Prostate gland (tissue), 2 donors: ENCODE results near the gene CCDC122. TPM values are rescaled to one million over a fixed set of nuclear protein-coding genes. Genes with fewer than 3 reads are reported as not detected.

Experiments
- DNase-seq: peaks from one replicate; pipeline ENCODE4 v3.0.0-alpha.2; 2019; ENCODE audit warnings: low spot score
- H3K27ac ChIP-seq, 2 donors: fragments of 200-600 bp; sonication (generic); 2 replicates each; pipeline ENCODE4 v1.5.1; 2017 to 2019
- H3K27me3 ChIP-seq: fragments of 200-600 bp; sonication (generic); replicated peaks from 2 replicates; pipeline ENCODE4 v1.5.1; 2019; ENCODE audit not compliant: insufficient read depth
- H3K36me3 ChIP-seq, 2 donors: fragments of 200-600 bp; sonication (generic); 1 replicate in 1 of 2; 2 replicates in 1 of 2; pipeline versions ENCODE4 v1.5.1 to v1.8.1; 2017 to 2019
- H3K4me1 ChIP-seq: fragments of 200-600 bp; sonication (generic); replicated peaks from 2 replicates; pipeline ENCODE4 v1.5.1; 2019
- H3K4me3 ChIP-seq, 2 donors: fragments of 200-600 bp; sonication (generic); 2 replicates each; pipeline ENCODE4 v1.5.1; 2017 to 2019
- H3K9me3 ChIP-seq: fragments of 200-600 bp; sonication (generic); 2 replicates; pipeline ENCODE4 v1.5.1; 2017
- POLR2A ChIP-seq: fragments of 450-650 bp; IDR thresholded peaks from one replicate; pipeline ENCODE4 v1.6.1; 2016; ENCODE audit warnings: antibody characterized with exemption, mild to moderate bottlenecking
- POLR2AphosphoS5 ChIP-seq: sonication (generic); formaldehyde crosslinking; IDR thresholded peaks from one replicate; pipeline ENCODE4 v1.6.1; 2017; ENCODE audit warnings: antibody characterized with exemption
- WGBS: methylation state at CpG from one replicate; pipeline ENCODE4 v1.1.5; 2018; 5-methylcytosine and 5-hydroxymethylcytosine counted together
- intact Hi-C: fragments of 100-400 bp; cut with DNase I; formaldehyde crosslinking; loops from one replicate; pipeline ENCODE4 v1.14.2; 2022
- total RNA-seq, 2 donors: library from RNA; depleted of rRNA; stranded (reverse); fragments of >200 nt; gene quantifications; one replicate each; pipeline ENCODE4 v1.1.0, GENCODE V29; 2016
- TF ChIP-seq, protein P1 (sequence below), 4 experiments: fragments of 200-600 bp in 2 of 4; fragments of 450-650 bp in 2 of 4; sonication (generic) in 2 of 4; IDR thresholded peaks; 1 replicate in 3 of 4; 2 replicates in 1 of 4; pipeline ENCODE4 v1.5.1; 2016 to 2019; ENCODE audit warnings: antibody characterized with exemption in 4 of 4, mild to moderate bottlenecking in 2 of 4, moderate library complexity in 2 of 4

The CCDC122 gene
- total RNA-seq, 2 donors from 2014 or later = 13.8 to 14.1 TPM

DNA sequence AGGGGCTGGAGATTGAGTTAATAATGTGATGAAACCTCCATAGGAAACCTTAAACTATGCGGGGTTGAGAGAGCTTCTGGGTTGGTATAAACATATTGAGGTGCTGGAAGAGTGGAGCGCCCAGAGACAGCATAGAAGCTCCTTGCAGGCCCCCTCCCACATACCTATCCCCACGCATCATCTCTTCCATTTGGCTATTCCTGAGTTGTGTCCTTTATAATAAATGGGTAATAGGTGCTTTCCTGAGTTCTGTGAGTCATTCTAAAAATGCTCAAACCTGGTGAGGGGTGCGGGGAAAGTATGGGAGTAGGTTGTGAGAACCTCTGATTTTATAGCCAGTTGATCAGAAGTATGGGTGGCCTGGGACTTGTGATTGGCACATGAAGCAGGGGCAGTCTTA lies 14.6 kb downstream of the CCDC122 start:
- intact Hi-C loops = no loop called here
- 97% methylated on average over 4 of the region's 4 CpGs for WGBS
- H3K4me3 ChIP-seq = no peak overlapping the region
- H3K27ac ChIP-seq = no peak overlapping the region
- H3K9me3 ChIP-seq = no peaks in the 10 kb centered on the region
- TF ChIP-seq POLR2A = no peak
- no peak for TF ChIP-seq POLR2AphosphoS5
- no peaks in the 10 kb centered on the region for H3K36me3 ChIP-seq
- DNase-seq = no peak
- no peaks in the 10 kb centered on the region for H3K4me1 ChIP-seq
- no peaks in the 10 kb centered on the region for H3K27me3 ChIP-seq

DNA sequence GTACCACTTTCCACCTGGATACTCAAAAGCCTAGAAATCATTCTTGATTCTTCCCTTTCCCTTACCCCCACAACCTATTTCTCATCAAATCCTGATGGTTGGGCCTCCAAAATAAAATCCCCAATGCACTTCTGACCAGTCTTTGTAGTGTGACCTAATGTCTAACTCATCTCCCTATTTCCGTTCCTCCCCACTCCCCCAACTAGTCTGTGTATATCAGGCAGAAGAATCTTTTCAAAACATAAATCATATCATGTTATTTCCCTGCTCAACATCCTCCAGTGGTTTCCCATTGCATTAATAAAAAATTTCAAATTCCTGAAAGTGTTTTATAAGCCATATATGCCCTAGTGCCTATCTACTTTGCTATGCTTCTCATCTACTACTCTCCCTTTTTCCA lies 17.7 kb downstream of the CCDC122 start:
- intact Hi-C loops = no loop called here
- Histone ChIP-seq H3K4me3 (no peak overlapping the region), H3K36me3 (no peaks in the 10 kb centered on the region), H3K4me1 (no peaks in the 10 kb centered on the region), H3K27ac (no peak overlapping the region), H3K27me3 (no peaks in the 10 kb centered on the region), H3K9me3 (no peaks in the 10 kb centered on the region)
- WGBS = 89% methylated on average over 1 of the region's 1 CpG
- TF ChIP-seq POLR2A = no peak
- TF ChIP-seq POLR2AphosphoS5 = no peak
- TF ChIP-seq, protein P1, sequence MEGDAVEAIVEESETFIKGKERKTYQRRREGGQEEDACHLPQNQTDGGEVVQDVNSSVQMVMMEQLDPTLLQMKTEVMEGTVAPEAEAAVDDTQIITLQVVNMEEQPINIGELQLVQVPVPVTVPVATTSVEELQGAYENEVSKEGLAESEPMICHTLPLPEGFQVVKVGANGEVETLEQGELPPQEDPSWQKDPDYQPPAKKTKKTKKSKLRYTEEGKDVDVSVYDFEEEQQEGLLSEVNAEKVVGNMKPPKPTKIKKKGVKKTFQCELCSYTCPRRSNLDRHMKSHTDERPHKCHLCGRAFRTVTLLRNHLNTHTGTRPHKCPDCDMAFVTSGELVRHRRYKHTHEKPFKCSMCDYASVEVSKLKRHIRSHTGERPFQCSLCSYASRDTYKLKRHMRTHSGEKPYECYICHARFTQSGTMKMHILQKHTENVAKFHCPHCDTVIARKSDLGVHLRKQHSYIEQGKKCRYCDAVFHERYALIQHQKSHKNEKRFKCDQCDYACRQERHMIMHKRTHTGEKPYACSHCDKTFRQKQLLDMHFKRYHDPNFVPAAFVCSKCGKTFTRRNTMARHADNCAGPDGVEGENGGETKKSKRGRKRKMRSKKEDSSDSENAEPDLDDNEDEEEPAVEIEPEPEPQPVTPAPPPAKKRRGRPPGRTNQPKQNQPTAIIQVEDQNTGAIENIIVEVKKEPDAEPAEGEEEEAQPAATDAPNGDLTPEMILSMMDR (IDR thresholded peaks at IDR 0.05) = no peak
- no peak for DNase-seq

DNA sequence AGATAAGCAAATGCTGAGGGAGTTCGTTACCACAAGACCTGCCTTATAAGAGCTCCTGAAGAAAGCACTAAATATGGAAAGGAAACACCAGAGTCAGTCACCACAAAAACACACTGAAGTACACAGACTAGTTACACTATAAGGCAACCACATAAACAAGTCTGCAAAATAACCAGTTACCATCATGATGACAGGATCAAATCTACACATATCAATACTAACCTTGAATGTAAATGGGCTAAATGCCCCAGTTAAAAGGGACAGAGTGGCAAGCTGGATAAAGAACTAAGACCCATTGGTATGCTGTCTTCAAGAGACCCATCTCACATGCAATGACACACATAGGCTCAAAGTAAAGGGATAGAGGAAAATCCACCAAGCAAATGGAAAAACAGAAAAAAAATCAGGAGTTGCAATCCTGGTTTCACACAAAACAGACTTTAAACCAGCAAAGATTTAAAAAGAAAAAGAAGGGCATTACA lies 26.6 kb downstream of the CCDC122 start:
- Histone ChIP-seq H3K27me3 (no peaks in the 10 kb centered on the region), H3K27ac (no peak overlapping the region), H3K9me3 (no peaks in the 10 kb centered on the region), H3K4me1 (no peaks in the 10 kb centered on the region), H3K4me3 (no peak overlapping the region), H3K36me3 (no peaks in the 10 kb centered on the region)
- intact Hi-C loops = no loop called here
- DNase-seq = no peak
- 96% methylated on average over 1 of the region's 1 CpG for WGBS
- TF ChIP-seq POLR2AphosphoS5 (no peak), POLR2A (no peak)
- TF ChIP-seq, protein P1 (IDR thresholded peaks at IDR 0.05) = no peak

DNA sequence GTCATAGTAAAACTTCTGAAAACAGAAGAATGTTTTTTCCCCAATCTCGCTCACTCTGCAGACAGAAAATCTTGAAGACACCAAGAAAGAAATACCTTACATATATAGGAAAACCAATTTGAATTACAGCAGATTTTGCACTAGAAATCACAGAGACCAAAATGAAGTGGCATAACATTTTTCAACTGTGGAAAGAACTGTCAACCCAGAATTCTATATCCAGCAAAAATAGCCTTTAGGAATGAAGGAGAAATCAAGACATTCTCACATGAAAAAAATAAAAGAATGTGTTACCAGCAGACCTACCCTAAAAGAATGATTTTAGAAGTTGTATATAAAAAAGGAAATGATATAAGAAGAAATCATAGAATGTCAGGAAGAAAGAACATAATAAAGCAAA lies 28.7 kb downstream of the CCDC122 start:
- Histone ChIP-seq H3K36me3 (no peaks in the 10 kb centered on the region), H3K9me3 (no peaks in the 10 kb centered on the region), H3K4me3 (no peak overlapping the region), H3K4me1 (no peaks in the 10 kb centered on the region), H3K27ac (no peak overlapping the region), H3K27me3 (no peaks in the 10 kb centered on the region)
- TF ChIP-seq POLR2A (no peak), POLR2AphosphoS5 (no peak)
- TF ChIP-seq, protein P1 (IDR thresholded peaks at IDR 0.05) = no peak
- intact Hi-C loops = no loop called here
- no peak for DNase-seq
- WGBS = 98% methylated on average over 1 of the region's 1 CpG

- no peak overlapping the region for H3K27ac ChIP-seq
- TF ChIP-seq, protein P1 (IDR thresholded peaks at IDR 0.05) = no peak
- TF ChIP-seq POLR2A (no peak), POLR2AphosphoS5 (no peak)
Measured at GRCh38 chr13:43848001-43848649, 31.4 kb downstream of the CCDC122 start.

More at GRCh38 chr13:43848001-43848649, 31.4 kb downstream of the CCDC122 start:
- intact Hi-C loops = no loop called here
- no peaks in the 10 kb centered on the region for H3K4me1 ChIP-seq
- H3K4me3 ChIP-seq = no peak overlapping the region
- no peaks in the 10 kb centered on the region for H3K9me3 ChIP-seq
- WGBS = 92% methylated on average over 1 of the region's 1 CpG
- no peaks in the 10 kb centered on the region for H3K27me3 ChIP-seq
- DNase-seq = no peak
- H3K36me3 ChIP-seq = no peaks in the 10 kb centered on the region
